T-cell (primary cell): Measurements from ENCODE around the gene TK1. TPM values are rescaled to one million over a fixed set of nuclear protein-coding genes. Genes with fewer than 3 reads are reported as not detected.
A peak's percentile ranks its signal among the peaks of the same experiment; 100 is the strongest.

Experiments
- ATAC-seq, 4 experiments: fragments of 200-7000 bp in 3 of 4; fragments of 150-1000 bp in 1 of 4; cut with Tn5 transposase; replicated peaks in 1 of 4; 1 replicate in 3 of 4; 2 replicates in 1 of 4; pipeline ENCODE4 v1.10.0; 2021; ENCODE audit warnings: moderate library complexity in 3 of 4, mild to moderate bottlenecking in 2 of 4, moderate number of reproducible peaks in 1 of 4
- CTCF ChIA-PET, 2 donors: fragments of 300-600 bp; sonication (Branson Sonifier 250); formaldehyde crosslinking; loops; one replicate each; lab custom pipeline; 2022; ENCODE audit warnings: antibody characterized with exemption in 2 of 2; lab: Charles Lee
- POLR2A ChIA-PET, 2 donors: fragments of 300-600 bp; sonication (Branson Sonifier 250); formaldehyde crosslinking; loops; one replicate each; lab custom pipeline; 2022; ENCODE audit warnings: antibody characterized with exemption in 2 of 2; lab: Charles Lee
- DNase-seq, 35 experiments: peaks; one replicate each; pipeline versions ENCODE4 v3.0.0 to v3.0.0-alpha.2; 2013 to 2023
- H3K27ac ChIP-seq: one replicate; pipeline ENCODE4 v1.5.1; 2013; ENCODE audit warnings: low read length
- H3K27me3 ChIP-seq, 2 experiments: replicated peaks in 1 of 2; 1 replicate in 1 of 2; 2 replicates in 1 of 2; pipeline versions ENCODE4 v1.6.1 to v1.7.0; 2013; ENCODE audit warnings: low read length in 1 of 2, mixed read lengths in 1 of 2; ENCODE audit not compliant: control insufficient read depth in 2 of 2, insufficient read depth in 2 of 2; ENCODE audit errors: extremely low read depth in 1 of 2
- H3K36me3 ChIP-seq, 2 donors: 1 replicate in 1 of 2; 2 replicates in 1 of 2; pipeline versions ENCODE4 v1.6.1 to v1.7.0; 2013; ENCODE audit warnings: low read length in 1 of 2; ENCODE audit not compliant: control insufficient read depth in 2 of 2, insufficient read depth in 1 of 2; ENCODE audit errors: extremely low read depth in 1 of 2
- H3K4me1 ChIP-seq, 2 experiments: 1 replicate in 1 of 2; 2 replicates in 1 of 2; pipeline versions ENCODE4 v1.6.1 to v1.7.0; 2013; ENCODE audit warnings: low read length in 2 of 2, mixed read lengths in 1 of 2; ENCODE audit not compliant: insufficient read depth in 2 of 2, control insufficient read depth in 1 of 2; ENCODE audit errors: extremely low read depth in 1 of 2
- H3K4me3 ChIP-seq, 2 donors: 1 replicate in 1 of 2; 2 replicates in 1 of 2; pipeline versions ENCODE4 v1.5.1 to v1.7.0; 2013; ENCODE audit warnings: mild to moderate bottlenecking in 2 of 2, low read length in 1 of 2, moderate library complexity in 1 of 2; ENCODE audit not compliant: control insufficient read depth in 1 of 2; ENCODE audit errors: extremely low read depth in 1 of 2
- H3K9me3 ChIP-seq: 2 replicates; pipeline ENCODE4 v1.7.0; 2013
- H3K27ac Mint-ChIP-seq, 2 donors: one replicate each; pipeline ENCODE4 v1.8.0; 2020 to 2021; ENCODE audit warnings: mild to moderate bottlenecking in 2 of 2, mixed read lengths in 2 of 2
- H3K27me3 Mint-ChIP-seq, 2 donors: one replicate each; pipeline ENCODE4 v1.8.0; 2021 to 2022; ENCODE audit warnings: mixed read lengths in 2 of 2
- H3K36me3 Mint-ChIP-seq: one replicate; pipeline ENCODE4 v1.8.0; 2021; ENCODE audit warnings: mixed read lengths
- H3K4me1 Mint-ChIP-seq, 3 donors: one replicate each; pipeline ENCODE4 v1.8.0; 2020 to 2022; ENCODE audit warnings: mixed read lengths in 3 of 3, mild to moderate bottlenecking in 1 of 3
- H3K4me3 Mint-ChIP-seq, 3 donors: one replicate each; pipeline ENCODE4 v1.8.0; 2020 to 2022; ENCODE audit warnings: mild to moderate bottlenecking in 3 of 3, mixed read lengths in 3 of 3, moderate library complexity in 3 of 3
- H3K9me3 Mint-ChIP-seq, 3 donors: one replicate each; pipeline ENCODE4 v1.8.0; 2020 to 2022; ENCODE audit warnings: mixed read lengths in 3 of 3
- WGBS: methylation state at CpG from one replicate; pipeline ENCODE4 v1.1.5; 2013; ENCODE audit warnings: missing lambda C conversion rate; ENCODE audit not compliant: insufficient coverage; 5-methylcytosine and 5-hydroxymethylcytosine counted together
- total RNA-seq, 35 experiments: library from RNA in 6 of 35; stranded (reverse) in 6 of 35; fragments of 120-200 nt in 1 of 35; gene quantifications; one replicate each; pipeline versions ENCODE4 v1.2.1 to v1.2.4 and lab custom pipeline; 2013 to 2026

The TK1 gene
- total RNA-seq, 5 donors from 2014 or later (not counting 1 experiment from before 2014, with no cell fraction given) = 1.6 to 3.3 (median 2.2) TPM

DNA sequence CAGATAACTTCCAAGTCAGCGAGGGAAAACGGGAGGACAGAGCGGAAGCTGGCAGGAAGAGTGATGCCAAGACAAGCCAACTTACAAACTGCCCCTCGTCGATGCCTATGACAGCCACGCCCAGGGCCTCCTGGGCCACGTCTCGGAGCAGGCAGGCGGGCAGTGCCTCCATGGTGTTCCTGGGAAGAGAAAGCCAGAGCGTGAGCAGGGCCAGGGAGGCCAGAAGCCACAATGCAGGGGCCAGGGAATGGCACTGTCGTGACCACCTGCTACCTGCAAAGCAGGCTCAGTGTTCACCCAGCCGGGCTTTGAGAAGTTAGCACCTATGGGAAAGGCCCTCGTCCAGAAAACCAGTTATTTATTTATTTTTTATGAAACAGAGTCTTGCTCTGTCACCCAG is 4.3 kb downstream of the TK1 start:
- POLR2A ChIA-PET = no interaction called here

DNA sequence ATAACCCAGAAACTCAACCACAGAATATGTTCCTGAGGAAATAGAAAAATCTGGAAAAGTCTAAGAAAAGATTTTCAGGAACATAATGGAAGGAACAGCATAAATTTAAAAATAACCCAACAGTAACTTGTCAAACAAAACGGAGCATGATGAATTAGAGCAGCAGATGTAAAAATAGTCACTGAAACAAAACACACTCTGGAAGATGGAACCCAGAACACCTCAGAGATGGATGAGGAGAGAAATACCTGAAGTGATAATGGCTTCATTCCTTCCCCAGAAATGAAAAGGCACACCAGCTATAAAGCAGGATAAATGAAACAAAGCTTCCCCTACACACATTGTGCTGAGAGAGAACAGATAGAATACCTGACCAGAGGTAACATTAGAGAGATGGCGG is 6.3 kb downstream of the TK1 start:
- no CpG with 5 or more reads among the region's 2 CpGs for WGBS
- DNase-seq (no peak), ATAC-seq (no peak)
- Histone ChIP-seq H3K9me3 (no peaks in the 10 kb centered on the region), H3K27me3 (no peaks in the 10 kb centered on the region), H3K4me3 (no peak overlapping the region), H3K4me1 (peaks cover 3 to 19% of the 10 kb centered on the region in 2 experiments), H3K36me3 (peaks cover 0 to 1% of the 10 kb centered on the region in 2 donors), H3K27ac (no peak overlapping the region)
- Mint-ChIP-seq H3K27ac (peak overlapping the region; percentile 45 to 73), H3K9me3 (no peaks in the 10 kb centered on the region), H3K27me3 (no peaks in the 10 kb centered on the region), H3K36me3 (no peaks in the 10 kb centered on the region), H3K4me3 (peak overlapping the region in 1 of 3 donors; percentile 58), H3K4me1 (peaks cover 17 to 24% (median 19%) of the 10 kb centered on the region in 3 donors)
- ChIA-PET CTCF (no interaction called here), POLR2A (interaction anchor here in 1 of 2 donors (0.6 kb wide), 1 partner anchor 90 kb away, joined by 3 read pairs; no protein-coding TSS in a partner anchor)

More for the DNA sequence above, 4.3 kb downstream of the TK1 start:
- 95% methylated on average over 9 of the region's 13 CpGs for WGBS
- Mint-ChIP-seq H3K27ac (no peak overlapping the region), H3K4me1 (peaks cover 0 to 17% (median 10%) of the 10 kb centered on the region in 3 donors), H3K4me3 (no peak overlapping the region), H3K27me3 (no peaks in the 10 kb centered on the region), H3K9me3 (no peaks in the 10 kb centered on the region), H3K36me3 (no peaks in the 10 kb centered on the region)
- CTCF ChIA-PET = no interaction called here
- H3K4me1 ChIP-seq = peaks cover 0 to 21% of the 10 kb centered on the region in 2 experiments
- ATAC-seq (no peak), DNase-seq (no peak)
- H3K4me3 ChIP-seq = no peak overlapping the region
- H3K36me3 ChIP-seq = no peaks in the 10 kb centered on the region
- H3K27ac ChIP-seq = no peak overlapping the region
- no peaks in the 10 kb centered on the region for H3K27me3 ChIP-seq
- no peaks in the 10 kb centered on the region for H3K9me3 ChIP-seq

DNA sequence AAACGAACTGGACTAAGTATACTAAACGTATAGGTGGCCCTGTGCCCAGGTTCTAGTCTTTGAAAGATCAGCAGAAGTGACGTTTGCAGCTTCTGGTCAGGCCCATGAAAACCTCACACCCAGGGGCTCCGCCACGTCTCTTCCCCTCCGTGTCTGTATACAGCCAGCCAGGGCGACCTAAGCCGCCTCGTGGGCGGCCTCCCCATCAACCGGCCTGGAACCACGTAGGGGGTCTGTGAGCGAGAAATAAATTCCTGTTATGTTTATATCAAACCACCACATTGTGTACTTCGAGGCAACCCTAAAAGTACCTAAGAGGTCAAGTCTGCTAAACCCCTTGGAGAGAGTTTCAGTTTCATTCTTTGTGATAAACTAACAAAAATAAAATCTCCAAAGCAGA is 6.8 kb downstream of the TK1 start:
- H3K36me3 ChIP-seq = peaks cover 0 to 4% of the 10 kb centered on the region in 2 donors
- no peak for DNase-seq
- peaks cover 20 to 29% (median 23%) of the 10 kb centered on the region in 3 donors for H3K4me1 Mint-ChIP-seq
- H3K27me3 ChIP-seq = no peaks in the 10 kb centered on the region
- no peaks in the 10 kb centered on the region for H3K27me3 Mint-ChIP-seq
- 73% methylated on average over 3 of the region's 14 CpGs for WGBS
- H3K4me3 ChIP-seq = no peak overlapping the region
- no peak for ATAC-seq
- no peak overlapping the region for H3K27ac ChIP-seq
- peak overlapping the region in 1 of 3 donors; percentile 58 for H3K4me3 Mint-ChIP-seq
- peaks cover 3 to 19% of the 10 kb centered on the region in 2 experiments for H3K4me1 ChIP-seq
- H3K27ac Mint-ChIP-seq = peak overlapping the region; percentile 45 to 73
- H3K9me3 Mint-ChIP-seq = no peaks in the 10 kb centered on the region
- CTCF ChIA-PET = no interaction called here
- no peaks in the 10 kb centered on the region for H3K9me3 ChIP-seq
- H3K36me3 Mint-ChIP-seq = no peaks in the 10 kb centered on the region
- POLR2A ChIA-PET = interaction anchor here in 1 of 2 donors (0.7 kb wide), 1 partner anchor 256 kb away, joined by 3 read pairs; no protein-coding TSS in a partner anchor

DNA sequence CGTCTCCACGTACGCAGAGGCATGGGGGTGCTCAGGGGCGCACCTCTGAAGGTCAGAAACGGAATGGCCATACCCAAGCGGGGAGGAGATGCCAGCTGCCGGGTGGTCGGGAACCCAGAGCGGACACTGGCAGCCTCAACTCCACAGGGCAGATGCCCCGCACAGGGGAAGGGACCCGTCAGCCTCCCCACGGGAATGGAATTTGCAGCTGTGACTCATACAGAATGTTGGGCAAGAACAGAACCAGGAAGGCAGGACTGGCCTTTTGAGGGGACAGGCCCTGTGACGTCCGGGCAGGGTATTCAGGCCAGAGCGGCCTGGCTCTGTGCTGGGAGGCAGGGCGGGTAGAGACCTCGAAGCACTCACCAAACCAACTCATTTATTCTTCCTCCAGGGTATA is 7.5 kb downstream of the TK1 start:
- peak overlapping the region in 1 of 2 donors; percentile 36 for H3K27ac Mint-ChIP-seq
- H3K36me3 Mint-ChIP-seq = no peaks in the 10 kb centered on the region
- H3K4me1 Mint-ChIP-seq = peaks cover 20 to 30% (median 23%) of the 10 kb centered on the region in 3 donors
- Histone ChIP-seq H3K4me3 (no peak overlapping the region), H3K27me3 (no peaks in the 10 kb centered on the region), H3K9me3 (no peaks in the 10 kb centered on the region), H3K36me3 (peaks cover 0 to 4% of the 10 kb centered on the region in 2 donors), H3K4me1 (peaks cover 3 to 24% of the 10 kb centered on the region in 2 experiments), H3K27ac (no peak overlapping the region)
- no peaks in the 10 kb centered on the region for H3K9me3 Mint-ChIP-seq
- H3K4me3 Mint-ChIP-seq = no peak overlapping the region
- POLR2A ChIA-PET = interaction anchor here in 1 of 2 donors (0.7 kb wide), 1 partner anchor 256 kb away, joined by 3 read pairs; no protein-coding TSS in a partner anchor
- CTCF ChIA-PET = no interaction called here
- DNase-seq (no peak), ATAC-seq (no peak)
- no peaks in the 10 kb centered on the region for H3K27me3 Mint-ChIP-seq
- WGBS = 98% methylated on average over 12 of the region's 17 CpGs

DNA sequence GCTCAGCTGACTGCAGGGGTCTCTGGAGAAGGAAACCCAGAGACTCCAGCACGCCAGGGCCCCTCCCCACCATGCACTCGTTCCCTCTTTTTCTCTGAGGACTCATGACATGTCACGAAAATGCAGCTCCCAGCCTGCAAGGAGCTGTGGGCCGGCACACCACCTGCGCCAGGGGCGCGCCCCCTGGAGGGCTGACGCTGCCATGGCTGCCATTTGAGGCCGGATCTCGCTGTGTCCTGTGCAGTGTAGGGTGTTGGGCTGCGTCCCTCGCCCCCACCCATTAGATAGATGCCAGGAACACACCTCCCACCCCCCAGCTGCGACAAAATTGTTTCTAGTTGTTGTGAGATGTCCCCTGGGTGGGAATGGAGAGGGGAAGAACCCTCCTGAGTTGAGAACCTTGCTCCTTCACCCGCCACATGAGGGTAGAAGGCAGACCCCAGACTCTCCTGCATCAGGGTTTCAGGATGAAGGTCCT is 10.3 kb downstream of the TK1 start:
- no peak overlapping the region for H3K4me3 Mint-ChIP-seq
- no peak overlapping the region for H3K27ac Mint-ChIP-seq
- ChIA-PET POLR2A (interaction anchor here in 1 of 2 donors (0.6 kb wide), 1 partner anchor 171 kb away, joined by 4 read pairs; no protein-coding TSS in a partner anchor), CTCF (interaction anchor here (0.6 to 1.4 kb wide), 9 partner anchors 21 to 157 kb away, joined by 3 to 7 read pairs (median 4); no protein-coding TSS in a partner anchor)
- H3K27ac ChIP-seq = no peak overlapping the region
- peak; percentile 43 to 86 (median 70) for DNase-seq
- H3K27me3 Mint-ChIP-seq = no peaks in the 10 kb centered on the region
- no peaks in the 10 kb centered on the region for H3K27me3 ChIP-seq
- peaks cover 10 to 52% of the 10 kb centered on the region in 2 experiments for H3K4me1 ChIP-seq
- peak; percentile 81 to 85 (median 82) for ATAC-seq
- peaks cover 47 to 58% (median 51%) of the 10 kb centered on the region in 3 donors for H3K4me1 Mint-ChIP-seq
- H3K9me3 ChIP-seq = no peaks in the 10 kb centered on the region
- WGBS = 3% methylated on average over 6 of the region's 14 CpGs
- H3K36me3 ChIP-seq = peaks cover 4 to 10% of the 10 kb centered on the region in 2 donors
- H3K9me3 Mint-ChIP-seq = no peaks in the 10 kb centered on the region
- peaks cover 4% of the 10 kb centered on the region for H3K36me3 Mint-ChIP-seq
- H3K4me3 ChIP-seq = no peak overlapping the region

DNA sequence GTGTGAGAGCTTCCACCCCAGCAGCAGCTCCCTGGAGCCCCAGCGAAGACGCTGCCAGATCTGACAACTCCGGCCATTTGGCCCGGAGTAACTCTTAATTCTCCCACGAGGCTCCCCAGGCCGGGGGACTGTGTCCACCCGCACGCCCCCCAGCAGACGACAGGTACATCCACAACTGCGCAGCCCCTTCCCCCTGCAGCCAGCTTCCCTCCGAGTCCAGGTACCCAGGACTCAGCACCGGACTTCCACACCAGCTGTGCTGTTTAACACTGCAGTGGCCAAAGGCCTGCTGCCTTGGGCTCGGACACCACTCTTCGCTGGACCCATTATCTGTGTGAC is 11.2 kb downstream of the TK1 start:
- peaks cover 4% of the 10 kb centered on the region for H3K36me3 Mint-ChIP-seq
- no peak for DNase-seq
- peaks cover 50 to 66% (median 58%) of the 10 kb centered on the region in 3 donors for H3K4me1 Mint-ChIP-seq
- no peaks in the 10 kb centered on the region for H3K9me3 Mint-ChIP-seq
- Histone ChIP-seq H3K4me1 (peaks cover 10 to 61% of the 10 kb centered on the region in 2 experiments), H3K36me3 (peaks cover 8 to 14% of the 10 kb centered on the region in 2 donors), H3K4me3 (no peak overlapping the region), H3K9me3 (no peaks in the 10 kb centered on the region), H3K27ac (no peak overlapping the region), H3K27me3 (no peaks in the 10 kb centered on the region)
- no peak overlapping the region for H3K27ac Mint-ChIP-seq
- no peak for ATAC-seq
- ChIA-PET CTCF (interaction anchor here in 1 of 2 donors (0.5 to 0.9 kb wide), 2 partner anchors 63 to 465 kb away, joined by 3 to 4 read pairs; no protein-coding TSS in a partner anchor), POLR2A (no interaction called here)
- WGBS = 97% methylated on average over 10 of the region's 14 CpGs
- H3K27me3 Mint-ChIP-seq = no peaks in the 10 kb centered on the region
- H3K4me3 Mint-ChIP-seq = no peak overlapping the region
